ENCODE measurements around the gene ALG6. TPM values are rescaled to one million over a fixed set of nuclear protein-coding genes. Genes with fewer than 3 reads are reported as not detected.

The ALG6 gene
- total RNA-seq, 1 donor from 2014 or later: 26.0 TPM

DNA sequence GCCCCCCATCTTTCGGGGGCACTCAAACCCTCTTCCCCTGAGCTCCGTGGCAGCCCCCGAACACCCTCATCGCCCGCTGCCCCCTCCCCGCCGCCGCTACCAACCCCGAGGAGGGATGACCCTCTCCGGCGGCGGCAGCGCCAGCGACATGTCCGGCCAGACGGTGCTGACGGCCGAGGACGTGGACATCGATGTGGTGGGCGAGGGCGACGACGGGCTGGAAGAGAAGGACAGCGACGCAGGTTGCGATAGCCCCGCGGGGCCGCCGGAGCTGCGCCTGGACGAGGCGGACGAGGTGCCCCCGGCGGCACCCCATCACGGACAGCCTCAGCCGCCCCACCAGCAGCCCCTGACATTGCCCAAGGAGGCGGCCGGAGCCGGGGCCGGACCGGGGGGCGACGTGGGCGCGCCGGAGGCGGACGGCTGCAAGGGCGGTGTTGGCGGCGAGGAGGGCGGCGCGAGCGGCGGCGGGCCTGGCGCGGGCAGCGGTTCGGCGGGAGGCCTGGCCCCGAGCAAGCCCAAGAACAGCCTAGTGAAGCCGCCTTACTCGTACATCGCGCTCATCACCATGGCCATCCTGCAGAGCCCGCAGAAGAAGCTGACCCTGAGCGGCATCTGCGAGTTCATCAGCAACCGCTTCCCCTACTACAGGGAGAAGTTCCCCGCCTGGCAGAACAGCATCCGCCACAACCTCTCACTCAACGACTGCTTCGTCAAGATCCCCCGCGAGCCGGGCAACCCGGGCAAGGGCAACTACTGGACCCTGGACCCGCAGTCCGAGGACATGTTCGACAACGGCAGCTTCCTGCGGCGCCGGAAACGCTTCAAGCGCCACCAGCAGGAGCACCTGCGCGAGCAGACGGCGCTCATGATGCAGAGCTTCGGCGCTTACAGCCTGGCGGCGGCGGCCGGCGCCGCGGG, 44.2 kb upstream of the ALG6 start:
- TF ChIP-seq, protein P1, sequence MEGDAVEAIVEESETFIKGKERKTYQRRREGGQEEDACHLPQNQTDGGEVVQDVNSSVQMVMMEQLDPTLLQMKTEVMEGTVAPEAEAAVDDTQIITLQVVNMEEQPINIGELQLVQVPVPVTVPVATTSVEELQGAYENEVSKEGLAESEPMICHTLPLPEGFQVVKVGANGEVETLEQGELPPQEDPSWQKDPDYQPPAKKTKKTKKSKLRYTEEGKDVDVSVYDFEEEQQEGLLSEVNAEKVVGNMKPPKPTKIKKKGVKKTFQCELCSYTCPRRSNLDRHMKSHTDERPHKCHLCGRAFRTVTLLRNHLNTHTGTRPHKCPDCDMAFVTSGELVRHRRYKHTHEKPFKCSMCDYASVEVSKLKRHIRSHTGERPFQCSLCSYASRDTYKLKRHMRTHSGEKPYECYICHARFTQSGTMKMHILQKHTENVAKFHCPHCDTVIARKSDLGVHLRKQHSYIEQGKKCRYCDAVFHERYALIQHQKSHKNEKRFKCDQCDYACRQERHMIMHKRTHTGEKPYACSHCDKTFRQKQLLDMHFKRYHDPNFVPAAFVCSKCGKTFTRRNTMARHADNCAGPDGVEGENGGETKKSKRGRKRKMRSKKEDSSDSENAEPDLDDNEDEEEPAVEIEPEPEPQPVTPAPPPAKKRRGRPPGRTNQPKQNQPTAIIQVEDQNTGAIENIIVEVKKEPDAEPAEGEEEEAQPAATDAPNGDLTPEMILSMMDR (conservative IDR thresholded peaks at IDR 0.05): peak; percentile 12
- peaks cover 15% of the 10 kb centered on the region for H3K36me3 Mint-ChIP-seq (ENCODE audit: low read depth)
- peak overlapping the region; percentile 86 for H3K27ac Mint-ChIP-seq (ENCODE audit: unreplicated experiment)
- H3K9me3 Mint-ChIP-seq: no peaks in the 10 kb centered on the region
- peaks cover 86% of the 10 kb centered on the region for H3K27me3 Mint-ChIP-seq (ENCODE audit: low read depth)
- peaks cover 65% of the 10 kb centered on the region for H3K4me1 Mint-ChIP-seq
- peak; percentile 46 for DNase-seq (ENCODE audit: low read depth, low spot score)
- peak overlapping the region; percentile 93 for H3K4me3 Mint-ChIP-seq

DNA sequence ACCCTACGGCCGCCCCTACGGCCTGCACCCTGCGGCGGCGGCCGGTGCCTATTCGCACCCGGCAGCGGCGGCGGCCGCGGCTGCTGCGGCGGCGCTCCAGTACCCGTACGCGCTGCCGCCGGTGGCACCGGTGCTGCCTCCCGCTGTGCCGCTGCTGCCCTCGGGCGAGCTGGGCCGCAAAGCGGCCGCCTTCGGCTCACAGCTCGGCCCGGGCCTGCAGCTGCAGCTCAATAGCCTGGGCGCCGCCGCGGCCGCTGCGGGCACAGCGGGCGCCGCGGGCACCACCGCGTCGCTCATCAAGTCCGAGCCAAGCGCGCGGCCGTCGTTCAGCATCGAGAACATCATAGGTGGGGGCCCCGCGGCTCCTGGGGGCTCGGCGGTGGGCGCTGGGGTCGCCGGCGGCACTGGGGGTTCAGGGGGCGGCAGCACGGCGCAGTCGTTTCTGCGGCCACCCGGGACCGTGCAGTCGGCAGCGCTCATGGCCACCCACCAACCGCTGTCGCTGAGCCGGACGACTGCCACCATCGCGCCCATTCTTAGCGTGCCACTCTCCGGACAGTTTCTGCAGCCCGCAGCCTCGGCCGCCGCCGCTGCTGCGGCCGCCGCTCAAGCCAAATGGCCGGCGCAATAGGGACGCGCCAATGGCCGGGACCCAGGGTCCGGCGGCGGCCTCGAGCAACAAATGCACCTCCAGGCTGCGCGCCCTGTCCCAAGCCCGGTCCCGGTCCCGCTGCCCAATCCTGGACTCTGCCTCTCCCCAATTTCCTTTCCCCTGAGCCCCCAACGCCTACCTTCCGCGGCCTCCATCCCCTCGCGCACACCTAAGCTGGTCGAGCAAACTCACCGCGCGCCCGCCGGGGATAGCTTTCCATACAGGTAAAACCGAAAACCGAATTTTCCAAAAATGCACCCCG, 43.3 kb upstream of the ALG6 start:
- H3K4me3 Mint-ChIP-seq: peak overlapping the region; percentile 95
- peak; percentile 4 for DNase-seq (ENCODE audit: low read depth, low spot score)

DNA sequence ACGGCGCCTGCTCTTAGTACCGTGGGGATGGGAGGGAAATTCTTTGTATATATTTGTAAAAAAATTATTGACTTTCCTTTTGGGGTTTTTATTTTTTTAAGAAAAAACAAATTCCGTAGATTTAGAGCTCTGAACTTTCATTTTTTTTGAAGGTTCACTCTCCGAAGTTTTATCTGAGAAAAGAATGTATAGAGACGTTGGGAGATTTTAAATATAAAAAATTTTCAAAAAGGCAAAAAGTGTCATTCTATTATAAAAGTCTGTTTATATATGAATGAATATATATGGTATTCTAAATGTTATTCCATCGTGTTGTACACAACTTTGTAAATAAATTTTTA, 42.7 kb upstream of the ALG6 start:
- no peaks in the 10 kb centered on the region for H3K9me3 Mint-ChIP-seq
- peaks cover 11% of the 10 kb centered on the region for H3K36me3 Mint-ChIP-seq (ENCODE audit: low read depth)
- DNase-seq (ENCODE audit: low read depth, low spot score): no peak
- H3K27ac Mint-ChIP-seq (ENCODE audit: unreplicated experiment): peak overlapping the region; percentile 93
- H3K4me3 Mint-ChIP-seq: peak overlapping the region; percentile 95
- H3K4me1 Mint-ChIP-seq: peaks cover 51% of the 10 kb centered on the region
- peaks cover 86% of the 10 kb centered on the region for H3K27me3 Mint-ChIP-seq (ENCODE audit: low read depth)
- TF ChIP-seq, protein P1 (conservative IDR thresholded peaks at IDR 0.05): no peak

More for the DNA sequence above, 43.3 kb upstream of the ALG6 start:
- peaks cover 86% of the 10 kb centered on the region for H3K27me3 Mint-ChIP-seq (ENCODE audit: low read depth)
- TF ChIP-seq, protein P1 (conservative IDR thresholded peaks at IDR 0.05): no peak
- H3K9me3 Mint-ChIP-seq: no peaks in the 10 kb centered on the region
- peaks cover 57% of the 10 kb centered on the region for H3K4me1 Mint-ChIP-seq
- H3K27ac Mint-ChIP-seq (ENCODE audit: unreplicated experiment): peak overlapping the region; percentile 93
- H3K36me3 Mint-ChIP-seq (ENCODE audit: low read depth): peaks cover 14% of the 10 kb centered on the region

DNA sequence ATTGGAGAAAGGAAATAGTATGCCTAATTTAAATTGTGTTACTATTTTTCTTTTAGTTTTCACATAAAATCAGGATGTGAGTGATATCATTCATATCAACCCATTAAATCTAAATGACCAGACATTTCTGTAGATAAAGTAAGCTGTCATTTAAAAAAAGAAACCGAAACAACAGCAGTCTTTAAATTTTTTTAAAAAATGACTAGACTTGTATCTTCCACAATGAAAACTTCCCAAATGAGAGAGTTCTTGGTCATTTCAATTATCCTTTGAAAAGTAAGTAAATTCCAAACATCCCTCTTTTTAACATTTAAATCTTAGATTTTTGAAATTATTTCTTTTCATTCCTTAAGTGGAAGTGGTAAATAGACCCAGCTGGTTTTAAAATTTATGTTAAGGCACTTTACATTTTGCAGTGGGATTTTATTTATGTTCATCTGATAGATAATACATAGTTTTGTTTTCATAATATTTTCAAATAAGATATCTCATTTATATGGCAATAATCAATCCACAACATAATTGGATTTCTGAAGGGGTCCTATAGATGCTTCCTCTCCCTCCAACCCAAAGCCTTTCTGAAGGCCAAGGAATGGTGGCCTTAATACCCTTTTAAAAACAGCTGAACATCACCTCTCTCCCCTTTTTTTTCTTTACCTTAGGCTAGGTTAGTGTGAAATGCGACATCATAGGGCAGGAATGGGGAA, 42.0 kb upstream of the ALG6 start:
- peaks cover 84% of the 10 kb centered on the region for H3K27me3 Mint-ChIP-seq (ENCODE audit: low read depth)
- H3K9me3 Mint-ChIP-seq: no peaks in the 10 kb centered on the region
- peaks cover 11% of the 10 kb centered on the region for H3K36me3 Mint-ChIP-seq (ENCODE audit: low read depth)

More for the DNA sequence above, 42.0 kb upstream of the ALG6 start:
- DNase-seq (ENCODE audit: low read depth, low spot score): no peak
- Mint-ChIP-seq H3K27ac (ENCODE audit: unreplicated experiment) (no peak overlapping the region), H3K4me3 (peak overlapping the region; percentile 95), H3K4me1 (peaks cover 47% of the 10 kb centered on the region)
- TF ChIP-seq, protein P1 (conservative IDR thresholded peaks at IDR 0.05): no peak

Measured in neural crest cell (in vitro differentiated cells).